ENCODE results near the gene DGCR6L. TPM values are rescaled to one million over a fixed set of nuclear protein-coding genes. Genes with fewer than 3 reads are reported as not detected.
"Not testable (repeated sequence)": the region's sequence is repeated elsewhere in the genome, so short reads cannot be mapped to it uniquely, and the experiment has no call there.

DGCR6L gene
- total and polyA plus RNA-seq, 2 donors from 2014 or later: 35.3 to 137 TPM

- Histone ChIP-seq H3K27me3 (ENCODE audit: control insufficient read depth, insufficient read depth, low read length) (no peaks in the 10 kb centered on the region), H3K36me3 (ENCODE audit: control insufficient read depth in 2 of 3, insufficient read depth in 3 of 3, low read length in 3 of 3) (no peaks in the 10 kb centered on the region), H3K27ac (ENCODE audit: low read depth in 2 of 2, low read length in 2 of 2) (no peak overlapping the region), H3K9me3 (ENCODE audit: control insufficient read depth in 2 of 3, insufficient read depth in 1 of 3, low read length in 3 of 3) (no peaks in the 10 kb centered on the region), H3K4me1 (ENCODE audit: control insufficient read depth in 2 of 3, insufficient read depth in 2 of 3, low read depth in 1 of 3, low read length in 3 of 3) (no peaks in the 10 kb centered on the region), H3K4me3 (ENCODE audit: low read length in 3 of 3) (no peak overlapping the region), H3K9ac (ENCODE audit: low read length in 3 of 3) (no peak overlapping the region)
- FAIRE-seq: no peak
- DNase-seq: no peak
- intact Hi-C loops (cut with DNase I): loop anchor here (10.0 kb wide), 1 partner anchor 135 kb away; the partner anchor contains the start of gene CCDC188
- no peak for TF ChIP-seq CTCF (IDR thresholded peaks at IDR 0.05; ENCODE audit: borderline replicate concordance, extremely low read depth, insufficient read depth)
Observed at GRCh38 chr22:20290045-20290392, 29.8 kb downstream of the DGCR6L start.

- DNase-seq; H3K36me3 ChIP-seq (ENCODE audit: control insufficient read depth in 2 of 3, insufficient read depth in 3 of 3, low read length in 3 of 3); H3K27me3 ChIP-seq (ENCODE audit: control insufficient read depth, insufficient read depth, low read length); H3K9me3 ChIP-seq (ENCODE audit: control insufficient read depth in 2 of 3, insufficient read depth in 1 of 3, low read length in 3 of 3); H3K9ac ChIP-seq (ENCODE audit: low read length in 3 of 3); H3K27ac ChIP-seq (ENCODE audit: low read depth in 2 of 2, low read length in 2 of 2); H3K4me3 ChIP-seq (ENCODE audit: low read length in 3 of 3); H3K4me1 ChIP-seq (ENCODE audit: control insufficient read depth in 2 of 3, insufficient read depth in 2 of 3, low read depth in 1 of 3, low read length in 3 of 3); FAIRE-seq: not testable (repeated sequence)
- intact Hi-C loops (cut with DNase I): loop anchor here (10.0 kb wide), 1 partner anchor 135 kb away; the partner anchor contains the start of gene CCDC188
Observed at GRCh38 chr22:20289182-20290044, 30.4 kb downstream of the DGCR6L start.

GRCh38 chr22:20286784-20287423, 33.0 kb downstream of the DGCR6L start:
- FAIRE-seq; intact Hi-C loops (cut with DNase I); H3K27me3 ChIP-seq (ENCODE audit: control insufficient read depth, insufficient read depth, low read length); H3K27ac ChIP-seq (ENCODE audit: low read depth in 2 of 2, low read length in 2 of 2); DNase-seq; H3K9ac ChIP-seq (ENCODE audit: low read length in 3 of 3); H3K36me3 ChIP-seq (ENCODE audit: control insufficient read depth in 2 of 3, insufficient read depth in 3 of 3, low read length in 3 of 3); H3K9me3 ChIP-seq (ENCODE audit: control insufficient read depth in 2 of 3, insufficient read depth in 1 of 3, low read length in 3 of 3); H3K4me3 ChIP-seq (ENCODE audit: low read length in 3 of 3); H3K4me1 ChIP-seq (ENCODE audit: control insufficient read depth in 2 of 3, insufficient read depth in 2 of 3, low read depth in 1 of 3, low read length in 3 of 3): not testable (repeated sequence)

GRCh38 chr22:20286312-20286660, 33.6 kb downstream of the DGCR6L start:
- FAIRE-seq: not testable (repeated sequence)

More at GRCh38 chr22:20286312-20286660, 33.6 kb downstream of the DGCR6L start:
- DNase-seq; H3K36me3 ChIP-seq (ENCODE audit: control insufficient read depth in 2 of 3, insufficient read depth in 3 of 3, low read length in 3 of 3); H3K9me3 ChIP-seq (ENCODE audit: control insufficient read depth in 2 of 3, insufficient read depth in 1 of 3, low read length in 3 of 3); H3K27me3 ChIP-seq (ENCODE audit: control insufficient read depth, insufficient read depth, low read length); H3K4me3 ChIP-seq (ENCODE audit: low read length in 3 of 3); H3K9ac ChIP-seq (ENCODE audit: low read length in 3 of 3); intact Hi-C loops (cut with DNase I); H3K27ac ChIP-seq (ENCODE audit: low read depth in 2 of 2, low read length in 2 of 2); H3K4me1 ChIP-seq (ENCODE audit: control insufficient read depth in 2 of 3, insufficient read depth in 2 of 3, low read depth in 1 of 3, low read length in 3 of 3): not testable (repeated sequence)

Measured in kidney (tissue), 14 donors.